Measurements from ENCODE around the gene SRPX2.

SRPX2 gene

DNA sequence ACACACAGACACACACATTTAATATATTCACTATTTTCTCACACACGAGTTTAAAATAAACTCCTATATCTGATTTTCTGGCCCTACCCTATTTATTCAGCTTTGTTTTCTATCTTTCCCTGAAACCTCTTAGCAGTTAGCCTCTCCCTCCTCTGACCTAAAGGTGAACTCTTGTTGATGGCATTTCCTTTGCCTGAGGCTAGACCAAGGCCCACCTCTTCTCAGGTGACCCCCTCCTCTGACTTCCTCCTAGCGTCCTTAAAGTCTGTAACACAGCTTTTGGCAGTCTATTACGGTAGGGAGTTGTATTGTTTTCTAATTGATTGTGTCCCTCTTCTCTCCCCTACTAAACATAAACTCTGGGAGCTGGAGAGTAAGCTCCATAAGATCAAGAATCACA, 1.7 kb upstream of the SRPX2 start:
- TF ChIP-seq, protein P1, sequence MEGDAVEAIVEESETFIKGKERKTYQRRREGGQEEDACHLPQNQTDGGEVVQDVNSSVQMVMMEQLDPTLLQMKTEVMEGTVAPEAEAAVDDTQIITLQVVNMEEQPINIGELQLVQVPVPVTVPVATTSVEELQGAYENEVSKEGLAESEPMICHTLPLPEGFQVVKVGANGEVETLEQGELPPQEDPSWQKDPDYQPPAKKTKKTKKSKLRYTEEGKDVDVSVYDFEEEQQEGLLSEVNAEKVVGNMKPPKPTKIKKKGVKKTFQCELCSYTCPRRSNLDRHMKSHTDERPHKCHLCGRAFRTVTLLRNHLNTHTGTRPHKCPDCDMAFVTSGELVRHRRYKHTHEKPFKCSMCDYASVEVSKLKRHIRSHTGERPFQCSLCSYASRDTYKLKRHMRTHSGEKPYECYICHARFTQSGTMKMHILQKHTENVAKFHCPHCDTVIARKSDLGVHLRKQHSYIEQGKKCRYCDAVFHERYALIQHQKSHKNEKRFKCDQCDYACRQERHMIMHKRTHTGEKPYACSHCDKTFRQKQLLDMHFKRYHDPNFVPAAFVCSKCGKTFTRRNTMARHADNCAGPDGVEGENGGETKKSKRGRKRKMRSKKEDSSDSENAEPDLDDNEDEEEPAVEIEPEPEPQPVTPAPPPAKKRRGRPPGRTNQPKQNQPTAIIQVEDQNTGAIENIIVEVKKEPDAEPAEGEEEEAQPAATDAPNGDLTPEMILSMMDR (IDR thresholded peaks at IDR 0.05; ENCODE audit: low read depth, low read length) = no peak
- DNase-seq (ENCODE audit: extremely low read depth, low read depth) = no peak

DNA sequence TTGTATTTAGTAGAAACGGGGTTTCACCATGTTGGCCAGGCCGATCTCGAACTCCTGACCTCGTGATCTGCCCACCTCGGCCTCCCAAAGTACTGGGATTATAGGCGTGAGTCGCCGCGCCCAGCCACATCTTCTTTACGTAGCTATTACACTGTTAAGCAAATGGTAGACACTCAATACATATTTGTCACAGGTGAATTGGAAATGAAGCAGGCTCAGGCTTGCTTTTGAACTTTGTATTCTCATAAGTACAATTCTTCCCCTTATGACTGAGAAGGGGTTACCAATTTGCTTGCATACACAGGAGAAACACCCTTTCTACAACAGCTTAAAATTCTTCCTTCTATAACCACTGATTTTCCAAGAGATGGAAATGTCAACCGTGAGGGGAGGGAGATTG, 787 bp upstream of the SRPX2 start:
- TF ChIP-seq, protein P1 (IDR thresholded peaks at IDR 0.05; ENCODE audit: low read depth, low read length) = no peak
- no peak for DNase-seq (ENCODE audit: extremely low read depth, low read depth)

DNA sequence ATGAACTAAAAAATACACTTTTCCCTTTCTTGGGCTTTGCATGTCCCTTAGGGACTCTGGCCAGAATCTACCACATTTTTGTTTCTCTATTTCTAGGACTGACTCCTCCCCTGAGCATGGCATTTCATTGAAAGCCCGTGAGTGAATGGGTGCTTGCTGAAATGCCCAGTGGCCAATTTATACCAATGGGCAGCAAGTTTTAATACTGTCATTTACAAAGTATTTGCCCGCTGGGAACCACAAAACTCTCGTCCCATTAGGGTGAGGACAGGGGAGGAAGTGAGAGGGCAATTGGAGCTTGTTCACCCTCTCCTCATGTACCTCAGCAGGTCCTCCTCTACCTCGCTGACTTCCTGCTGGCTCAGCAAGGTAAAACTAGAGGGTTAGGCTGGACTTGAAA, 1.1 kb downstream of the SRPX2 start:
- DNase-seq (ENCODE audit: extremely low read depth, low read depth) = no peak

DNA sequence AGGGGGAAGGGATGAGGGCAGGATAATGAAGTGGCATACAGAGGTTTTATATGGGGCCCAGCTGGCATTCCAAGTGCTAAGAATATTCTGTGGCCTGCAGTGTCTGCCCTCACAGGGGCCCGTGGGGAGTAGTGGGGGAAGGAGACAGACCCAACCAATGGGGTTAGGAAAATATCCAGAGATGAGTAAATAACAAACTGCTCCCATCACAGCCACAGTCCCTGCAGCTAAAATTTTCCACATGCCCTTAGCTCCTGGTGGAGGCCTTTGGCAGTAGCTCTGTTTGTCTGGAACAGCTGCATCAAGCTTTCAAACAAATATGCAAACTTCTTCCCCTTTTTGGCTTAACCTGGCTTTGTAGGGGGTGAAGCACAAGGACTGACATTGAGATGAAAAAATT, 3.1 kb downstream of the SRPX2 start:
- TF ChIP-seq, protein P1 (IDR thresholded peaks at IDR 0.05; ENCODE audit: low read depth, low read length) = no peak
- no peak for DNase-seq (ENCODE audit: extremely low read depth, low read depth)

More for the DNA sequence above, 1.1 kb downstream of the SRPX2 start:
- TF ChIP-seq, protein P1 (IDR thresholded peaks at IDR 0.05; ENCODE audit: low read depth, low read length) = no peak

DNA sequence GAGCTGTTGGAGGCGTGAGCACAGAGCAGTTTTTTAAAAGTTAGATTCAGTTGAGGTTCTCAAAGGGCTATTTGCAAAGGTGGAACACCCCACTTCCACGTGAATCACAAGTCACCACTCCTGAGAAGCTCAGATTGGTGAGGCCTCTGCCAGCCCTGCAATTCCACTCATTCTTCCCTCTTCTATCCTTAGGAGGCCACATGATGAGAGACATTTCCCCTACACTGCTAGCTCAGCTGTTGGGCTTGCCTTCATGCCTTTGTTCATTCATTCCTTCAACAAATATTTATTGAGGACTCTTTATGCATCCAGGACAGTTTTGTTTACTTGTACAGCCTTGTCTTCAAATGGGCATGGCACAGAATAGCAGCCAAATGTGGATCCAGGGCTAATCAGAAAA, 3.7 kb downstream of the SRPX2 start:
- TF ChIP-seq, protein P1 (IDR thresholded peaks at IDR 0.05; ENCODE audit: low read depth, low read length) = no peak
- DNase-seq (ENCODE audit: extremely low read depth, low read depth) = no peak

DNA sequence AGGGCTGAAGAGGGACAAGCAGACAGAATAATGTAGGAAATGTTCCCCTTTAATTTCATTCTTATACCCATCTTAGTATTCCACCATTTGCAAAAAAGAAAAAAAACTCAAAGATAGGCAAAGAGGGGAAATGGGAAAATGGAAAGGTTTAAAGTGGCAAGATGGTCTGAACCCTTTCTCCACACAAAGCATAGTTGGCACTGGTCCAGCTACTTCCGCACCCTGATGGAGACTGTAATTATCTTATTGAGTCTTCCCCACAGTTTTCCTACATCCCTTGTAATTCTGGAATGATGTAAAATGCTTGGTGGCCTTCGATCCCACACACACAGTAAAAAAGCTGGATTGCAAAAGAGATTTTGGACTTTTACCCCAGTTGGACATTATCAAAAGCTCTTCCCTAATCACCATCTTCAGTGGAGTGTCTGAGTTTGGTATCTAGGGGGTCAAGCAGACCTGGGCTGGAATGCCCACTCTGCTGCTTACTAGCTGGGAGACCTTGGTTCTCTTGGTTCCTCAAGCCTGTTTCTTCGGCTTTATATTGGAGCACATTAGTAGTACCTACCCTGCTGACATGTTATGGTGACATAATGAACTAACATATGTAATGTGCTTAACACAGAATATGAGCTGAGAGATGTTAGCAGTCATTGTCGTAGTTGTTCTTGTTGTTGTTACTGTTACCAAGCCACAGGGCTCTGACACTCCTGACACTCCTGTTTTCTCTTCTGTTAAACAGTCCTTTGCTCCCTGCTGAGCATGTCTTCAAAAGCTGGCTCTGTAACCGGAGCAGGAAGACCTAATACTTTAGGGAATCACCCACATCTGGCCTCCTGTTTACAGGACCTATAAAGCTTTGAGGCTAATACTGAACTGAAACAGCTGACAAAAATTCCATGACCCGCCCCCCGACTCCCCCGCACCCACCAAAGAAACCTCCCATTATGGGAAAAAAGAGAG, 4.7 kb downstream of the SRPX2 start:
- DNase-seq (ENCODE audit: extremely low read depth, low read depth) = no peak
- TF ChIP-seq, protein P1 (IDR thresholded peaks at IDR 0.05; ENCODE audit: low read depth, low read length) = no peak

DNA sequence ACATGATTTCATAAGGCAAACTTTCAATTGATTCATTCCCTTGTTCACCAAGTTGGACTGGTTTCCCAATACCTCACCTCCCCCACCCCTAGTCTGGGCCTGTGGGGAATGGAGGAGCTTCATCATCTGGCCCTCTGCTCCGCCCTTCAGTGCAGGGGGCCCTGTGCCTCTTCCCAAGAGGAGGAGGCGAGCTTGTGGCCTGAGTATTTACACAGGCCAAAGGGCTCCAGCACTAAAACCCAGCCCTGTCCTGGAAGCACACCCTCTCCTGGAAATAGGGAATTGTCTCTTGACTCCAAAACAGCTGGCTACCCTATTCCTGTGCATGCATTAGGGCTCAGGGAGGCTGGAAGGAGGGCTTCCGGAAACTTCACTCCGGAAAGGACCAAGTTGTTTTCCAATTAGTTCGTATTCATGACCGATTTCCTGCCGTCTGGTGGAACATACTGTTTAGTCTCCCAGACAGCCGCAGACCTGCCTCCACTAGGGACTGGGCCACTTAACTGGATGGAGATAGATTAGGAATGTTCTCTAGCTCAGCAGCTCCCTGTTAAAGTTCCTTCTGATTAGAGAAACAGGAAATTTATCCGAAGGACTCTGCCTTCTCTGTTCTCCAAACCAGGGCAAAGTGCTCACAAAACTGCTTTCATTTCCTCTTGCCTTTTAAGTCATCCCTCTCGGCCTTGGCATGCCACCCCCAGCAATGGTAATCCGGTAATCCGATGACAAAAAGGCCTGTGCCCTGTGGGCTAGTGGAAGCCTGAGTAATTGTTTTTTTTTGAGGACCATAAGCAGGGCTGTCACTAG, 5.8 kb downstream of the SRPX2 start:
- DNase-seq (ENCODE audit: extremely low read depth, low read depth) = peak; percentile 74
- TF ChIP-seq, protein P1 (IDR thresholded peaks at IDR 0.05; ENCODE audit: low read depth, low read length) = no peak
